HG02884 (cell line): Measurements from ENCODE around the gene PTBP1.

Experiments used
- ATAC-seq: cut with Tn5 transposase; IDR thresholded peaks from one replicate; pipeline ENCODE4 v1.9.1; 2021; ENCODE audit warnings: mild to moderate bottlenecking, moderate library complexity; ENCODE audit not compliant: unreplicated experiment

The PTBP1 gene

GRCh38 chr19:796692-797527 lies at the start of gene PTBP1:
Gene PTBP1 (plus strand): TSS chr19:797452. CDS start chr19:797498, 46 bp downstream.
- peak; percentile 62 for ATAC-seq

GRCh38 chr19:748274-748598 lies 49.0 kb upstream of the PTBP1 start:
- no peak for ATAC-seq

GRCh38 chr19:749811-750210 lies 47.4 kb upstream of the PTBP1 start:
- ATAC-seq: no peak

GRCh38 chr19:750640-751423 lies 46.4 kb upstream of the PTBP1 start, which contains the start of gene MISP:
Gene MISP (plus strand): TSS chr19:751112. CDS start chr19:756947, 5,835 bp downstream.
- no peak for ATAC-seq

- no peak for ATAC-seq
Observed at GRCh38 chr19:751501-752341, 45.5 kb upstream of the PTBP1 start.

GRCh38 chr19:752652-753517 lies 44.4 kb upstream of the PTBP1 start:
- ATAC-seq: no peak

- ATAC-seq: no peak
Observed at GRCh38 chr19:754530-754929, 42.7 kb upstream of the PTBP1 start.

GRCh38 chr19:755063-755462 lies 42.2 kb upstream of the PTBP1 start:
- ATAC-seq: no peak

- ATAC-seq: no peak
Observed at GRCh38 chr19:756236-756635, 41.0 kb upstream of the PTBP1 start.

- ATAC-seq: no peak
Observed at GRCh38 chr19:756821-757688, 40.2 kb upstream of the PTBP1 start.

GRCh38 chr19:757811-758668 lies 39.2 kb upstream of the PTBP1 start:
- ATAC-seq: no peak

GRCh38 chr19:763181-763580 lies 34.1 kb upstream of the PTBP1 start:
- ATAC-seq: no peak

GRCh38 chr19:763869-764268 lies 33.4 kb upstream of the PTBP1 start:
- ATAC-seq: no peak

- no peak for ATAC-seq
Observed at GRCh38 chr19:764301-764700, 33.0 kb upstream of the PTBP1 start.

- no peak for ATAC-seq
Observed at GRCh38 chr19:765179-765738, 32.0 kb upstream of the PTBP1 start.

GRCh38 chr19:768424-768823 lies 28.8 kb upstream of the PTBP1 start:
- ATAC-seq: no peak

- no peak for ATAC-seq
Observed at GRCh38 chr19:769616-770015, 27.6 kb upstream of the PTBP1 start.

GRCh38 chr19:771332-771785 lies 25.9 kb upstream of the PTBP1 start:
- ATAC-seq: no peak
